Measurements from ENCODE around the gene MEIG1.
"Not testable (repeated sequence)": the region's sequence is repeated elsewhere in the genome, so short reads cannot be mapped to it uniquely, and the experiment has no call there.

GRCh38 chr10:14974153-14974998 lies 15.2 kb downstream of the MEIG1 start:
- not testable (repeated sequence) for TF ChIP-seq GTF2F1 (IDR thresholded peaks at IDR 0.05; ENCODE audit: borderline replicate concordance, low read depth, low read length); CTCF (IDR thresholded peaks at IDR 0.05; ENCODE audit: control extremely low read depth in 1 of 3, insufficient read depth in 1 of 3, low read depth in 1 of 3, low read length in 3 of 3); TEAD4 (IDR thresholded peaks at IDR 0.05; ENCODE audit: low read depth, low read length)

Data from H1 (cell line).